Activated naive CD8-positive, alpha-beta T cell treated with anti-CD3 and anti-CD28 coated beads for 36 hours (primary cell): ENCODE results near the gene IGSF9. TPM values are rescaled to one million over a fixed set of nuclear protein-coding genes. Genes with fewer than 3 reads are reported as not detected.

Experiments
- DNase-seq: peaks from one replicate; pipeline ENCODE4 v3.0.0; 2021
- H3K27ac Mint-ChIP-seq: one replicate; pipeline ENCODE4 v1.8.0; 2022; ENCODE audit warnings: mild to moderate bottlenecking, moderate library complexity, mixed read lengths
- H3K27me3 Mint-ChIP-seq: one replicate; pipeline ENCODE4 v1.8.0; 2022; ENCODE audit warnings: mild to moderate bottlenecking, mixed read lengths
- H3K36me3 Mint-ChIP-seq: one replicate; pipeline ENCODE4 v1.8.0; 2021; ENCODE audit warnings: mild to moderate bottlenecking, mixed read lengths
- H3K4me1 Mint-ChIP-seq: one replicate; pipeline ENCODE4 v1.8.0; 2021; ENCODE audit warnings: mixed read lengths
- H3K4me3 Mint-ChIP-seq: one replicate; pipeline ENCODE4 v1.8.0; 2022; ENCODE audit warnings: mild to moderate bottlenecking, moderate library complexity, mixed read lengths
- H3K9me3 Mint-ChIP-seq: one replicate; pipeline ENCODE4 v1.8.0; 2022; ENCODE audit warnings: mixed read lengths
- total RNA-seq, 2 experiments: library from RNA; stranded (reverse); gene quantifications; one replicate each; pipeline ENCODE4 v1.2.3, GENCODE V29; 2021

Gene IGSF9, protein sequence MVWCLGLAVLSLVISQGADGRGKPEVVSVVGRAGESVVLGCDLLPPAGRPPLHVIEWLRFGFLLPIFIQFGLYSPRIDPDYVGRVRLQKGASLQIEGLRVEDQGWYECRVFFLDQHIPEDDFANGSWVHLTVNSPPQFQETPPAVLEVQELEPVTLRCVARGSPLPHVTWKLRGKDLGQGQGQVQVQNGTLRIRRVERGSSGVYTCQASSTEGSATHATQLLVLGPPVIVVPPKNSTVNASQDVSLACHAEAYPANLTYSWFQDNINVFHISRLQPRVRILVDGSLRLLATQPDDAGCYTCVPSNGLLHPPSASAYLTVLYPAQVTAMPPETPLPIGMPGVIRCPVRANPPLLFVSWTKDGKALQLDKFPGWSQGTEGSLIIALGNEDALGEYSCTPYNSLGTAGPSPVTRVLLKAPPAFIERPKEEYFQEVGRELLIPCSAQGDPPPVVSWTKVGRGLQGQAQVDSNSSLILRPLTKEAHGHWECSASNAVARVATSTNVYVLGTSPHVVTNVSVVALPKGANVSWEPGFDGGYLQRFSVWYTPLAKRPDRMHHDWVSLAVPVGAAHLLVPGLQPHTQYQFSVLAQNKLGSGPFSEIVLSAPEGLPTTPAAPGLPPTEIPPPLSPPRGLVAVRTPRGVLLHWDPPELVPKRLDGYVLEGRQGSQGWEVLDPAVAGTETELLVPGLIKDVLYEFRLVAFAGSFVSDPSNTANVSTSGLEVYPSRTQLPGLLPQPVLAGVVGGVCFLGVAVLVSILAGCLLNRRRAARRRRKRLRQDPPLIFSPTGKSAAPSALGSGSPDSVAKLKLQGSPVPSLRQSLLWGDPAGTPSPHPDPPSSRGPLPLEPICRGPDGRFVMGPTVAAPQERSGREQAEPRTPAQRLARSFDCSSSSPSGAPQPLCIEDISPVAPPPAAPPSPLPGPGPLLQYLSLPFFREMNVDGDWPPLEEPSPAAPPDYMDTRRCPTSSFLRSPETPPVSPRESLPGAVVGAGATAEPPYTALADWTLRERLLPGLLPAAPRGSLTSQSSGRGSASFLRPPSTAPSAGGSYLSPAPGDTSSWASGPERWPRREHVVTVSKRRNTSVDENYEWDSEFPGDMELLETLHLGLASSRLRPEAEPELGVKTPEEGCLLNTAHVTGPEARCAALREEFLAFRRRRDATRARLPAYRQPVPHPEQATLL
- under 1 TPM in 1 of 2 experiments, not detected in 1; 0.08 TPM for total RNA-seq

DNA sequence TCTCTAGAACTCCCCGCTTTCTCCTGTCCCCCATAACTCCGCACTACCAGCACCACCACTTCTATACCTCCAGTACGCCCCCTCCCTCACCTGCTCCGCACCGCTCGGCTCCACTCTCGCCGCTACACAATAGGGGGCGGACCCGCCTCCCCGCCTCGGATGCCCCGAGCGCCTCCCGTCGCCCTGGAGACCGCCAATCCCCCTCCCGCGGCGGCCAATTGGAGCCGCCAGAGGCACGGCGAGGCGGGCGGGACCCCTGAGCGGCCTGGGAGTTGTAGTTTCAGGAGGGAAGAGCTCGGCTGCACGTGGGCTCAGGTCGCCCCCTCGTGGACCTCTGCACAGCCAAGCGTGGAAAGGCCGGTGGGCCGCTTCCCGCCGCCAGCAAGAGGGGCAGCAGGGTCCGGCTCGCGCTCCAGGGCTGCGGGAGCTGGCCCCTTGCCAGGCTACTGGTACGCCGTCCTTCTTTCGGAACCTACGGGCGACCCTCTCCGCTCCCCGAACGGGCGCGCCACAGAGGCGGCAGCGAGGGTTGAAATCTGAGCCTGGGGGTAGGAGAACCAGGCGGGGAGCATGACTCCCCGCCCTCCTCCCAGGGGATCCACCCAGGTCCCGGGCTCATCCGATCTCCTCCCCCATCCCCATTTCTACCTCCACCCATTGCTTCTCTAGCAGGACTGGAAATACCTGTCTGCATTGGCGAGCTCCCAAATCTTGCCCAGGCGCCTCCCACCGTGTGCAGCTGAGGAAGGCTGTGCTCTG, at the start of gene IGSF9:
Gene IGSF9 (minus strand): TSS at position 131 of the 759 bp plus-strand sequence. CDS start 2,159 bp downstream, outside the sequence.
- Mint-ChIP-seq H3K9me3 (no peaks in the 10 kb centered on the region), H3K36me3 (no peaks in the 10 kb centered on the region), H3K27ac (no peak within 1 kb of the TSS), H3K27me3 (peaks cover 21% of the 10 kb centered on the region), H3K4me3 (peak within 1 kb of the TSS; percentile 63), H3K4me1 (peaks cover 4% of the 10 kb centered on the region)
- DNase-seq, result peak; percentile 90

DNA sequence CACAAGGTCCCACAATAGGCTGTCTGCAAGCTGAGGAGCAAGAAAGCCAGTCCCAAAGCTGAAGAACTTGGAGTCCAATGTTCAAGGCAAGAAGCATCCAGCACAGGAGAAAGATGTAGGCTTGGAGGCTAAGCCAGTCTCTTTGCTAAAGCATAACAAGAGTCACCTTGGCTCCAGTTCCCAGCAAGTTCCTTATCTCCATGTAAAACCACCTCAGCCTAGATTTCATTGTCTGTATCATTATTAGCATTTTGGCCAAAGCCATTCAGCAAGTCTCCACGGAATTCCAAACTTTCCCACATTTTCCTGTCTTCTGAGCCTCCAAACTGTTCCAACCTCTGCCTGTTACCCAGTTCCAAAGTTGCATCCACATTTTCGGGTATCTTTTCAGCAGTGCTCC, 49.5 kb upstream of the IGSF9 start:
- no peaks in the 10 kb centered on the region for H3K9me3 Mint-ChIP-seq
- no peak for DNase-seq
- peaks cover 12% of the 10 kb centered on the region for H3K27me3 Mint-ChIP-seq
- H3K4me1 Mint-ChIP-seq, result peaks cover 9% of the 10 kb centered on the region
- H3K27ac Mint-ChIP-seq, result no peak overlapping the region
- H3K36me3 Mint-ChIP-seq, result no peaks in the 10 kb centered on the region
- no peak overlapping the region for H3K4me3 Mint-ChIP-seq

DNA sequence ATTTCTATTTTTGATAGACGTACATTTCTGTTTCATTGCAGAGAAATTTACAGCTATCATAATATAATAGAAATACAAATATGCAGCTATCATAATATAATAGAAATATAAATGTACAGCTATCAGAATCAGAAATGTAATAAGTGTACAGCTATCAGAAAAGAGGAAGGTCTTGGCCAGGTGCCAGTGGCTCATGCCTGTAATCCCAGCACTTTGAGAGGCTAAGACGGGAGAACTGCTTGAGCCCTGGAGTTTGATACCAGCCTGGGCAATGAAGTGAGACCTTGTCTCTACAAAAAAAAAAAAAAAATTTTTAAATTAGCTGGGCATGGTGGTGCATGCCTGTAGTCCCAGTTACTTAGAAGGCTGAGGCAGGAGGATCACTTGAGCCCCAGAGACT, 48.5 kb upstream of the IGSF9 start:
- Mint-ChIP-seq H3K27ac (no peak overlapping the region), H3K4me1 (peaks cover 9% of the 10 kb centered on the region), H3K36me3 (no peaks in the 10 kb centered on the region), H3K9me3 (no peaks in the 10 kb centered on the region), H3K4me3 (no peak overlapping the region), H3K27me3 (peaks cover 12% of the 10 kb centered on the region)
- DNase-seq, result no peak

DNA sequence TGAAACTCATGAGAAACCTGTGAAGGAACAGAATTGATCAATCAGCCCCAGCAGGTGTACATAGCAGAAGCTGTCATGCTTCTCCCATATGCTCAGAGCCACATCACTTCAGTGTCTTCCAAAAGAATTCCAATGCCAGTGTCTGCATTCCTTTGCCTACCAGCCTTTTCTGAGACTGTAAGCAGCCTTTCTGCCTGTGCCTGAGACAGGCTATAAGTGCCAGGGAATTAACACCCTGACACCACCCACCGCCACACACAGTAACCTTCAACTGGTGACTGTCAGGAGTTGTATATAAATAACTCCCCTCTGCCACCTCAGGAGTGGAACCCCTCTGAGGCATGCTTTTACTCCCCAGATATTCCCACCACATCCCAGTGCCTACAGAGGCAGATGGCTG, 46.7 kb upstream of the IGSF9 start:
- no peak for DNase-seq
- Mint-ChIP-seq H3K27me3 (peaks cover 5% of the 10 kb centered on the region), H3K36me3 (no peaks in the 10 kb centered on the region), H3K27ac (no peak overlapping the region), H3K9me3 (no peaks in the 10 kb centered on the region), H3K4me1 (peaks cover 9% of the 10 kb centered on the region), H3K4me3 (no peak overlapping the region)

DNA sequence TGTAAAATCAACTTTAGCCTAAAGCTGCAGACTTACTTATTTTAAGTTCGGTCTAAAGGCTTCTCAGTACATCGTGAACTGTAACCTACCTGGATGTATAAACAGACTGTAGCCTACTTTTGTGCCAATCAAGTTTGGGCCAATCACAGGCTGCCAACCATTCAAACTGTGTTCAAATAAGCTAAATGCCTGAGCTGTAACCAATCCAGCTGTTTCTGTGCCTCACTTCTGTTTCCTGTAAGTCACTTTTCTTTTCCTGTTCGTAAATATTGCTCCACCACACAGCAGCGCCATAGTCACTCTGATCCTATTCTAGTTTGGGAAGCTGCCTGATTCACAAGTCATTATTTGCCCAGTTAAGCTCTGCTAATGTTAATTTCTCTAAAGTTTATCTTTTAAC, 46.1 kb upstream of the IGSF9 start:
- no peak for DNase-seq
- peaks cover 5% of the 10 kb centered on the region for H3K27me3 Mint-ChIP-seq
- H3K4me3 Mint-ChIP-seq, result no peak overlapping the region
- peaks cover 9% of the 10 kb centered on the region for H3K4me1 Mint-ChIP-seq
- no peak overlapping the region for H3K27ac Mint-ChIP-seq
- no peaks in the 10 kb centered on the region for H3K36me3 Mint-ChIP-seq
- H3K9me3 Mint-ChIP-seq, result no peaks in the 10 kb centered on the region

DNA sequence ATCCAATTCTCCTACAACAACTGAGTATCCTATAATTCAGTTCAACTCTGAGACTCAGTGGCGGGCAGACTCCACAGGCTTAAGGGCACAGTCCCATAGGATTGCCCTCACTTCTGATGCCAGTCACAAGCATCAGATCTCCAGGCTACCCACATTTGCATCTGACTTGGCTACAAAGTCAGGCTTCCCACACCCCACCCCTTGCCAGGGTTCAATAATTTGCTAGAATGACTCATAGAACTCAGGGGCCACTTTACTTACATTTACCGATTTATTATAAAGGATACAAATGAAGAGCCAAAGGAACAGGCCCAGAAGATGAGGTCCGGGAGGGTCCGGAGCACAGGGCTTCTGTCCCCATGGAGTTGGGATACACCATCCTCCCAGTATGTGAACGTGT, 44.6 kb upstream of the IGSF9 start:
- DNase-seq, result no peak
- Mint-ChIP-seq H3K27ac (no peak overlapping the region), H3K27me3 (peaks cover 5% of the 10 kb centered on the region), H3K4me3 (no peak overlapping the region), H3K9me3 (no peaks in the 10 kb centered on the region), H3K36me3 (no peaks in the 10 kb centered on the region), H3K4me1 (peaks cover 9% of the 10 kb centered on the region)

DNA sequence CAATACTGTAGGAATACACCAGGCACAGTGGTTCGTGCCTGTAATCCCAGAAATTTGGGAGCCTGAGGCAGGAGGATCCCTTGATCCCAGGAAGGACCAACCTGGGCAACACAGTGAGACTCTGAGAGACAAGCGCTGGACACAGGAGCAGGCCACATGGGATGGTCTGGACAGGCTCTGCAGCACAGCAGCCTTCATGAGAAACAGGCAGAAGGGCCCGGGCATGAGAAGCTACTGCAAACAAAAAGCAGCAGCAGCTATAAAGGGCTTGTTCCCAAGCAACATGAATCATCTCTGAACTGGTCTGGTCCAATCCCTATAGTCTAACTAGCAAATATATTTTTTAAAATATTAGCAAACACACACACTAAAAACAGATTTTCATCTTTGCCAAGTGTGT, 44.2 kb upstream of the IGSF9 start:
- Mint-ChIP-seq H3K4me1 (peaks cover 9% of the 10 kb centered on the region), H3K36me3 (no peaks in the 10 kb centered on the region), H3K27ac (no peak overlapping the region), H3K9me3 (no peaks in the 10 kb centered on the region), H3K4me3 (no peak overlapping the region), H3K27me3 (peaks cover 5% of the 10 kb centered on the region)
- DNase-seq, result no peak

DNA sequence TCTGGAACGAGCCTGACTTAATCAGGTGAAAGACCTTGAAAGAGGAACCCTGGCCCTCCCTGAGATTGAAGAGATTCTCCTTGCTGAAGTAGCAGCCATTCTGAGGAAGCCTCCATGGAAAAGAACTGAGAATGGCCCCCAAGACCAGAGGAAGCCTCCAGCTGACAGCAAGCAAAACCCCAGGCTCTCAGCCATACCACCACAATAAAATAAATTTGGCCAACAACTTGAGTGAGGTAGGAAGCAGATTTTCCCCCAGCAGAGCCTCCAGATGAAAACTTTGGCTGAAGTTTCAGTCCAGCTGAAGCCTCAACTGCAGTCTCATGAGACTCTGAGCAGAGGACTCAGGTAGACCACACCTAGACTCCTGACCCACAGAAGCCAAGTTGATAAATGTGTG, 42.6 kb upstream of the IGSF9 start:
- Mint-ChIP-seq H3K27ac (no peak overlapping the region), H3K36me3 (no peaks in the 10 kb centered on the region), H3K4me1 (peaks cover 9% of the 10 kb centered on the region), H3K4me3 (no peak overlapping the region), H3K9me3 (no peaks in the 10 kb centered on the region), H3K27me3 (peaks cover 5% of the 10 kb centered on the region)
- DNase-seq, result no peak

DNA sequence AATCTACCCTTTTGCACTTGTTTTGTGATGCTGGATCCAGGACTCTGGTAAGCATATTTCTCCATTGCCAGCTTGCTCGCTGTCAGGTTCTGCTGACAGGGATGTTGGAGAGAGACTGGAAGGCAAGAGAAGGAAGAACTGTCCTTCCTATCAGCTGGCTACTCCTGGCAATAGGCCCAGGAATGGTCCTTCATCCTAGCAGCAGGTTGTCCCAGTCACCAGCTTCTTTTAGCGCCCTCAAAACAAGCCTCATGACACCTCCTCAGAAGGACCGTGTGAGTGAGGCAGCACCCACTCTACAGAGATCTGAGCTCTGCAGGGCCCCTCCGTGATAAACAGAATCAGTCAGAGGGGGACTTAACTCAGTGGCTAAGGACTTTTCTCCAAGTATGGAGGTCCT, 41.8 kb upstream of the IGSF9 start:
- Mint-ChIP-seq H3K27me3 (peaks cover under 1% of the 10 kb centered on the region), H3K36me3 (no peaks in the 10 kb centered on the region), H3K9me3 (no peaks in the 10 kb centered on the region), H3K27ac (no peak overlapping the region), H3K4me1 (peaks cover 9% of the 10 kb centered on the region), H3K4me3 (no peak overlapping the region)
- no peak for DNase-seq

DNA sequence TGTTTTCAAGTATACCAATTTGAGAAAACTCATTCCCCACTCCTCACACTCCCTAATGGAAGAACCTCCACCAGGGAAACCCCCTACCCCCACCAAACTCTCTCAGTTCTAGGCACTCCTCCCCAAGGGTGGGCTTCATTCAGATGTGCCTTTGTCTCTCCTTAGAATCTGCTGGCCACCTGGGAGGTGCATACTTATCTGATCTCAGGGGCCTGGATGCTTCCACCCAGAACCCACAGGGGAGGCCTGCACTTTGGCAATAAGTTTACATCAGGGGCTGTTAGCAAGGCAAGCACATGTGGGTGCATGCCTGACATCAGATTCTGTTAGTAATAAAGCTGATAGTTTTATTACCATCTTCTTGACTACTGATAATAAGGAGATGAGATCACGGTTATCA, 41.1 kb upstream of the IGSF9 start:
- Mint-ChIP-seq H3K27ac (no peak overlapping the region), H3K27me3 (peaks cover 4% of the 10 kb centered on the region), H3K36me3 (no peaks in the 10 kb centered on the region), H3K4me3 (no peak overlapping the region), H3K9me3 (no peaks in the 10 kb centered on the region), H3K4me1 (peaks cover 5% of the 10 kb centered on the region)
- DNase-seq, result no peak

DNA sequence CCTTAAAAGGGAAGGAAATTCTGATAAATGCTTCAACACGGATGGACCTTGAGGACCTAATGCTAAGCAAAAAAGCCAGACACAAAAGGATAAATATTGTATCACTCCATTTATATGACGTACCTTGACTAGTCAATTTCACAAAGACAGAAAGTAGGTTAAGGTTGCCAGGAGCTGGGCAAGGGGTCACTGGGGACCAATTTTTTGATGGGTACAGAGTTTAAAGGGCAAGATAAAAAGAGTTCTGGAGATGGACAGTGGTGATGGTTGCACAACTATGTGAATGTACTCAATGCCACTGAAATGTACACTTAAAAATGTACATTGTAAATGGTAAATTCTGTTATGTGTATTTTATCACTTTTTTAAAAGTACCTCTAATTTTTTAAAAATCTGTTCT, 40.7 kb upstream of the IGSF9 start:
- H3K9me3 Mint-ChIP-seq, result no peaks in the 10 kb centered on the region
- DNase-seq, result no peak
- no peak overlapping the region for H3K4me3 Mint-ChIP-seq
- no peak overlapping the region for H3K27ac Mint-ChIP-seq
- H3K36me3 Mint-ChIP-seq, result no peaks in the 10 kb centered on the region
- peaks cover under 1% of the 10 kb centered on the region for H3K4me1 Mint-ChIP-seq
- peaks cover 4% of the 10 kb centered on the region for H3K27me3 Mint-ChIP-seq

DNA sequence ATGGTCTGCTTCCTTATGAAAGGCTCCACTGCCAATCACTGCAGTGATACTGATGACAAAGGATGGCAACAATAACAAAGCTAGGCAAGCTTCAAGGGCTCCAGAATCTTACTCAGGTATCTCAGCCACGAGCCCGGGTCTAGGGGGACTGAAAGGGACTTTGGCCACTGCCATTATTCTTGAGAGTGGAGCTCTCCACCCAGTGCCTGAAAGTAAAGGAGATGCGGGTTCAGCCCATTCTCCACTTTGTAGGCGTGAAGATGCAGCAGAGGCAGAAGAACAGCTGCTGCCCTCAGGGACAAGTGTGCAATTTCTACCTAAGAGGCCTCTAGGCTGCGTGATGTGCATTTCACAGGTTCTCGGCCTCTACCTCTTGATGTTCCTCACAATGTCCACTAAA, 40.1 kb upstream of the IGSF9 start:
- Mint-ChIP-seq H3K36me3 (no peaks in the 10 kb centered on the region), H3K9me3 (no peaks in the 10 kb centered on the region), H3K27me3 (peaks cover 4% of the 10 kb centered on the region), H3K4me3 (no peak overlapping the region), H3K27ac (no peak overlapping the region), H3K4me1 (no peaks in the 10 kb centered on the region)
- DNase-seq, result no peak

DNA sequence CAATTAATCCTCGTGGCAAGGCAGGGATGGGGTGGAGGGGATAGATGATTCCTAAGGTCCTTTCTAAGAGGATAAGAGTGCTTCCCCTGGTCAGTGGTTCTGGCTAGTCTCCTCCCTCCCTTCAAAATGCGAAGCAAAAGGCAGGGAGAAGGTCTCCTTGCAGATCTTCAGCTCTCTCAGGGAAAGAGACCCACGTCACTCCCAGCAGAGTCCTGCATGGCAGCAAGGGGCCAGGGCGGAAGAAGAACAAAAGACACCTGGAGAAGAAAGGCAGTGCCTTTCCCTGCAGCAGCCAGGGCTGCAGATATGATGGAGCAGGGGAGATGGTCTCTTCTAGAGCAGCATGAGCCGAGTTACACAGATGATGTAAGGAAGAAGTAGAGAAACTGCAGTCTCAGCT, 38.3 kb upstream of the IGSF9 start:
- no peaks in the 10 kb centered on the region for H3K4me1 Mint-ChIP-seq
- H3K9me3 Mint-ChIP-seq, result no peaks in the 10 kb centered on the region
- DNase-seq, result no peak
- no peaks in the 10 kb centered on the region for H3K36me3 Mint-ChIP-seq
- H3K27me3 Mint-ChIP-seq, result peaks cover 8% of the 10 kb centered on the region
- H3K4me3 Mint-ChIP-seq, result no peak overlapping the region
- no peak overlapping the region for H3K27ac Mint-ChIP-seq

DNA sequence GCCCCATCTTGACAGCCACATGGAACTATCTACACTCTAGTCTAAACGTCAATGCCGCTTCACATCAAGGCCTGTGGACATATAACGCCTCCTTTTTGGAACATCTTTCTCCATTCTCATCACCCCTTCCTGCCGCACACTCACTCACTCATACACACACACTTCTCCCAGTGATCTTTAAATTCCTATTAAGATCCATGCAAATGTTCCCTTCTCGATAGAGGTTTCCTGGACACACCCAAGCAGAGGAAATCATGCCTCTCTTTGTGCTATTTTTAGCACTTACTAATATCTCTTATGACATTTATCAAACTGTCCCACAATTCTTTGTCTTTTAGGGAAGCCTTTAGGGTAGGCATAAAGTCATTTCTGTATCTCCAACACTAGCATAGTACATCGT, 36.9 kb upstream of the IGSF9 start:
- H3K27me3 Mint-ChIP-seq, result peaks cover 8% of the 10 kb centered on the region
- no peaks in the 10 kb centered on the region for H3K36me3 Mint-ChIP-seq
- H3K4me3 Mint-ChIP-seq, result no peak overlapping the region
- DNase-seq, result no peak
- H3K4me1 Mint-ChIP-seq, result no peaks in the 10 kb centered on the region
- H3K27ac Mint-ChIP-seq, result no peak overlapping the region
- H3K9me3 Mint-ChIP-seq, result no peaks in the 10 kb centered on the region
